Activated T-cell treated with anti-CD3 and anti-CD28 coated beads, Interleukin-2, amount 50 U/mL, for 4 hours (primary cell): ENCODE results near the gene FGG. TPM values are rescaled to one million over a fixed set of nuclear protein-coding genes. Genes with fewer than 3 reads are reported as not detected.
"Not testable (repeated sequence)": the region's sequence is repeated elsewhere in the genome, so short reads cannot be mapped to it uniquely, and the experiment has no call there.

Experiments
- ATAC-seq, 2 donors: fragments of 200-7000 bp; cut with Tn5 transposase; one replicate each; pipeline ENCODE4 v1.10.0; 2021
- DNase-seq: peaks from one replicate; pipeline ENCODE4 v3.0.0-alpha.2; 2020
- H3K27me3 Mint-ChIP-seq: one replicate; pipeline ENCODE4 v1.8.0; 2021; ENCODE audit warnings: low read depth, mixed read lengths
- H3K36me3 Mint-ChIP-seq: one replicate; pipeline ENCODE4 v1.8.0; 2022; ENCODE audit warnings: mixed read lengths; ENCODE audit not compliant: insufficient read depth
- H3K4me1 Mint-ChIP-seq: one replicate; pipeline ENCODE4 v1.8.0; 2021; ENCODE audit warnings: low read depth, mixed read lengths
- H3K4me3 Mint-ChIP-seq: one replicate; pipeline ENCODE4 v1.8.0; 2021; ENCODE audit warnings: mild to moderate bottlenecking, moderate library complexity, mixed read lengths
- H3K9me3 Mint-ChIP-seq: one replicate; pipeline ENCODE4 v1.8.0; 2021; ENCODE audit warnings: mixed read lengths
- total RNA-seq, 3 donors: library from RNA; stranded (reverse); gene quantifications; one replicate each; pipeline ENCODE4 v1.2.1, GENCODE V29; 2021

FGG gene
- total RNA-seq, 3 donors from 2014 or later = 0.92 to 2.0 (median 1.8) TPM

DNA sequence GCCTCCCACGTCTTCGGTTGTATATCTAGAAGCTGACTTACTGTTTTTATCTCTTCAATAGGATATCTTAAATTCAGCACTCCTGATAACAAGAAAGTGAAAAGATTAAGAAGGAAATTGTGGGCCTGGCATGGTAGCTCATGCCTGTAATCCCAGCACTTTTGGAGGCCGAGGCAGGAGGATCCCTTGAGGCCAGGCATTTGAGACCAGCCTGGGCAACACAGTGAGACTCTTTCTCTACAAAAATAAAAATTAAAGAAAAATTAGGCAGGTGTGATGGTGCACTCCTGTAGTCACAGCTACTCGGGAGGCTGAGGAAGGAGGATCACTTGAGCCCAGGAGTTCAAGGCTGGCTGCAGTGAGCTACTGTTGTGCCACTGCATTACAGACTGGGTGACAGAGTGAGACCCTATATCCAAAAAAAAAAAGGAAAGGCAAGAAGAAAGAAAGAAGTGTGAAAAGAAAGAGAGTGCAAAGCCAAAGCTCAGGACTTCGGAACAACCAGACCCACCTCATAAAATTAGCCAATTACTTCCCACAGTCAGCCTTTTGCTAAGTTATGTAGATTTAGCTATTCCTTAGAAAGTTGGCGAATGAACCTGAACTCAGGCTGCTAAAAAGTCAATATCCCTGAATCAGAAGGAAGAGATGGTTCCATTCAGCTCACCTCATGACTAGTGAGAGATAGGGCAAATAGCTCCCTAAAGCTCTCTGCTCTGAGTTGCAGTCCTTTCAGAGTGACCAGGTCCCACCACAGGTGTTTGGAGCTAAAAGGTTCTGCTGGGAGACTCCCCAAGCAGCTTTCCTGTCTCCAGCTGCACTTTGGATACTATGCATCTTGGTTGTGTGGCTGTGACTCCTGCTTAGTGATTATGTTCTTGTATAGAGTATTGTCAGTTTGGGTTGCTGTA is 9.2 kb downstream of the FGG start:
- H3K9me3 Mint-ChIP-seq = no peaks in the 10 kb centered on the region
- peaks cover 17% of the 10 kb centered on the region for H3K27me3 Mint-ChIP-seq
- DNase-seq = no peak
- no peaks in the 10 kb centered on the region for H3K36me3 Mint-ChIP-seq
- ATAC-seq = no peak
- H3K4me1 Mint-ChIP-seq = no peaks in the 10 kb centered on the region
- no peak overlapping the region for H3K4me3 Mint-ChIP-seq

DNA sequence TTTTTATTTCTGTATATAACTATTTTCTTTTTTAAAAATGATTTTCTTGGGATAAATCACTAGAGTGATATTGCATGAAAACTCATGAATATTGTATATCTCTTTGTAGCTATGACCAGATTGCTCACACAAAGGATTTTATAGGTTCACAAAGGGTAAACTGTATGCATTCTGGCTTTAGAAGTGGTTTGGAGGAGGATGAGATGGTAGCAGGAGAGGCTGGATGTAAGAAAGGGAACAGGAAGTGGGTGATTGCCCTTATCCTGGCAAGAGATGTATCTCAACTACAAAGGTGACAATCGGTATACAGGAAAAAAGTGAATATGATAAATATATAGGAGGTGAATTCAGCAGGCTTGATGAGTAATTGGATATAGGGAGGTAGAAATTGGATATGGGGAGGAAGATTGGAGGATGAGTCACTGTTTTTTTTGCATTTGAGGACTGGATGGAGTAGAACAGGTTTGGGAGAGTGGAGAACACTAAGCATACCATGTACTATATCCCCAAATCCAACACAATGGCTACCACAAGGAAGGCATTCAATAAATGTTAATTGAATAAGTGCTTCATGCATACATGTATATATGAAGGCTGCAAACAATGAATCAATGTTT is 9.9 kb downstream of the FGG start:
- H3K4me3 Mint-ChIP-seq = no peak overlapping the region
- no peak for DNase-seq
- no peaks in the 10 kb centered on the region for H3K4me1 Mint-ChIP-seq
- no peaks in the 10 kb centered on the region for H3K9me3 Mint-ChIP-seq
- no peaks in the 10 kb centered on the region for H3K36me3 Mint-ChIP-seq
- ATAC-seq = no peak
- H3K27me3 Mint-ChIP-seq = peaks cover 17% of the 10 kb centered on the region

DNA sequence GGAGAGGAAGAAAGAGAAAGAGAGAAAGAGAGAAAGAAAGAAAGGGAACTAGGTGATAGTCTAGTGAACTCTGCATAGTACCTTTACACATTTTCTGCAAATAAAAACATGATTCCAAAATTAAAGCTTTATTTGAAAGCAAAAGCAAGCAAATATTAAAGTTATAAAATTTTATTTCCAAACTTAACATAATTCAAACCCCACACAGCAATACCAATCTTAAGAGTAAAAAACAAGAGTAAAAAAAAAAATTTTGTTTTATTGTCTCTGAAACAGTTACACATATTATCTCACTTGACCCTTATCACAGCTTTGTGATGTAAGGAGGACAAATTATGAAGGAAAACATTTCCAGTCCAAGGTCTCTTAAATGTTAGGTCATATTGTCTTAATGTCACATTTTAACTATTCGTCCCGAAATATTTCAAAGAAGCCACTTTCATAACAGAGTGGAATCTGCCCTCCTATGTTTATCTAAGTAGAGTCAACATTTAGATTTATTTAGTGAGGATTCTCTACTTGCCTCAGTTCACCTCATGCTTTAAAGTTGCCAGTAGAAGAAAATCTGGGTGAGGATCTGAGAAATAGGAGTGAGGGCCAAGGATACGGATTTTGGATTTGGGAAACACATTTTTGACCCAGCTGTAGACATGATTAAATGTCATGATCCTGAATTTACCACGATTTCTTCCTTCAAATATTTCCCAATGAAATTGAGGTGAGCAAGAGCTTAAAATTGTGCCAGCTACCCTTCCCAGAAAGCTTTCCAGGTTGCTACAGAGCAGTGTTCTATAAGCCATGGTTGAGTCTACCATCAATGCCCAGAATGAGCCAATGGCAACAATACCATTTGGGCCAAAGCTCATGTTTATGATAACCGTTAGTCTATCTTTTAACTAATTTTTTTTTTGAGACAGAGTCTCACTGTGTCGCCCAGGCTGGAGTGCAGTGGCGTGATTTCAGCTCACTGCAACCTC is 14.4 kb downstream of the FGG start:
- Mint-ChIP-seq H3K36me3 (no peaks in the 10 kb centered on the region), H3K27me3 (peaks cover 13% of the 10 kb centered on the region), H3K4me1 (no peaks in the 10 kb centered on the region), H3K9me3 (no peaks in the 10 kb centered on the region), H3K4me3 (no peak overlapping the region)
- DNase-seq (no peak), ATAC-seq (no peak)

DNA sequence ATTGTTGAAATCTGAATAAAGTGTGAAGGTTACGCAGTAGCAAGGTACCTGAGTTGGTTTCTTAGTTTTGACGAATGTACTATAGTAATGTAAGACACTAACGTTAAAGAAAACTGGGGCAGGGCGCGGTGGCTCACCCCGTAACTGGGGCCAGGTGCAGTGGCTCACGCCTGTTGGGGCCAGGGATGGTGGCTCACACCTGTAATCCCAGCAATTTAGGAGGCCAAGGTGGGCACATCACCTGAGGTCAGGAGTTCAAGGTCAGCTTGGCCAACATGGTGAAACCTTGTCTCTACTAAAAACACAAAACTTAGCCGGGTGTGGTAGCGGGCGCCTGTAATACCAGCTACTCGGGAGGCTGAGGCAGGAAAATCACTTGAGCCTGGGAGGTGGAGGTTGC is 15.2 kb downstream of the FGG start:
- not testable (repeated sequence) for H3K4me1 Mint-ChIP-seq, ATAC-seq, H3K4me3 Mint-ChIP-seq, H3K36me3 Mint-ChIP-seq, DNase-seq, H3K9me3 Mint-ChIP-seq
- peaks cover 11% of the 10 kb centered on the region for H3K27me3 Mint-ChIP-seq

DNA sequence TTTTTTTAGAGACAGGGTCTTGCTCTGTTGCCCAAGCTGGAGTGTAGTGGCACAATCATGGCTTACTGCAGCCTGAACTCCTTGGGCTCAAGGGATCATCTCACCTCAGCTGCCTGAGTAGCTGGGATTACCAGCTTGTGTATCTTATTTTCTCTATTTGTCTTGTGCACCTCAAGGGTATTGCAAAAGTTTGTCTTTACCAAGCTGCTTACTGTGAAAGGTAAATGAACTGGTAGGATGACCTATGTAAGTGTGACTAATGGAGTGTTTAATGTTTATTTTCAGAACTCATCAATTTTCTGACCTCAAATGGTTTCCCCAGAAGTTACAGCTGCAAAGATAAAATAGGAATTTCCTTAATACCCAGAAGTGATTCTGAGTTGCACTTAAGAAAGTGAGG is 16.6 kb downstream of the FGG start:
- no peak for ATAC-seq
- H3K36me3 Mint-ChIP-seq = no peaks in the 10 kb centered on the region
- H3K9me3 Mint-ChIP-seq = no peaks in the 10 kb centered on the region
- H3K27me3 Mint-ChIP-seq = peaks cover 12% of the 10 kb centered on the region
- H3K4me1 Mint-ChIP-seq = no peaks in the 10 kb centered on the region
- H3K4me3 Mint-ChIP-seq = no peak overlapping the region
- DNase-seq = no peak

DNA sequence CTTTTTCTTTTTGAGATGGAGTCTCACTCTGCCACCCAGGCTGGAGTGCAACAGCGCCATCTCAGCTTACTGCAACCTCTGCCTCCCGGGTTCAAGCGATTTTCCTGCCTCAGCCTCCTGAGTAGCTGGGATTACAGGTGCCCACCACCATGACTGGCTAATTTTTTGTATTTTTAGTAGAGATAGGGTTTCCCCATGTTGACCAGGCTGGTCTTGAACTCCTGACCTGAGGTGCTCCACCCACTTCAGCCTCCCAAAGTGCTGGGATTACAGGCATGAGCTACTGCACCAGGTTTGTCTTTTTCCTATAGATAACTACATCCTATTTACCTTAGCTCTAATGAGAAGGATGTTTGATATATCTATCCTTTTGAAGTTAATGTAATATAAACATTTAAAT is 18.1 kb downstream of the FGG start:
- not testable (repeated sequence) for DNase-seq, H3K4me1 Mint-ChIP-seq, H3K4me3 Mint-ChIP-seq, H3K36me3 Mint-ChIP-seq, H3K9me3 Mint-ChIP-seq, ATAC-seq
- H3K27me3 Mint-ChIP-seq = peaks cover 17% of the 10 kb centered on the region

DNA sequence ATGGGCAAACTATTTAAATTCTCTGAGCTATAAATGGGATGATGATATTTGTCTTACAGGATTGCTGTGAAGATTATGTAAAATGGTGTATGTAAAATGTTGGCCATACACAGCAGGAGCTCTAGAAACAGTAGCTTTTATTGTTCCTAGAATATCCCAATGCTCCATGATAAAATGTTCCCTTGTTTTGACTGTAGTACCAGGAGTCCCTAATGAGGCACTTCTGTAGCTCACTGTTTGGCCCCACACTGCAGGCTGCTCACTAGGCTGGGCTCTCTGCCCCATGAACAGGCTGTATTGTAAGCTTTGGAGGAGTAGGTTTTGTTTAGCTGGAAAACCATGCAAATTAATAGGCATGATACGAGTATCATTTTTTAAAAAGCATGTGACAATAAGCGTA is 18.6 kb downstream of the FGG start:
- ATAC-seq (no peak), DNase-seq (no peak)
- Mint-ChIP-seq H3K36me3 (no peaks in the 10 kb centered on the region), H3K27me3 (peaks cover 18% of the 10 kb centered on the region), H3K4me1 (no peaks in the 10 kb centered on the region), H3K9me3 (no peaks in the 10 kb centered on the region), H3K4me3 (no peak overlapping the region)

DNA sequence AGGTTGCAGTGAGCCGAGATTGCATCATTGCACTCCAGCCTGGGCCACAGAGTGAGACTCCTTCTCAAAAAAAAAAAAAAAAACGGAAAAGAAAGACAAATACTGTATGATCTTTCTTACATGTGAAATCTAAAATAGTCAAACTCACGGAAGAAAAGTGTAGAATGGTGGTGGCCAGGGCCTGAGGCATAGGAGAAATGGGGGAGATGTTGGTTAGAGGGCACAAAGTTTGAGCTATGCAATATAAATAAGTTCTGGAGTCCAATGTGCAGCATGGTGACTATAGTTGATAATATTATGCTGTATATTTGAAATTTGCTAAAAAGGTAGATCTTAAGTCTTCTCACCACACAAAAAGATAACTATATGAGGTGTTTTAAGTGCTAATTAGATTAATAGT is 20.6 kb downstream of the FGG start:
- Mint-ChIP-seq H3K4me1 (no peaks in the 10 kb centered on the region), H3K36me3 (no peaks in the 10 kb centered on the region), H3K4me3 (no peak overlapping the region), H3K27me3 (peaks cover 12% of the 10 kb centered on the region), H3K9me3 (no peaks in the 10 kb centered on the region)
- ATAC-seq = no peak
- DNase-seq = no peak

DNA sequence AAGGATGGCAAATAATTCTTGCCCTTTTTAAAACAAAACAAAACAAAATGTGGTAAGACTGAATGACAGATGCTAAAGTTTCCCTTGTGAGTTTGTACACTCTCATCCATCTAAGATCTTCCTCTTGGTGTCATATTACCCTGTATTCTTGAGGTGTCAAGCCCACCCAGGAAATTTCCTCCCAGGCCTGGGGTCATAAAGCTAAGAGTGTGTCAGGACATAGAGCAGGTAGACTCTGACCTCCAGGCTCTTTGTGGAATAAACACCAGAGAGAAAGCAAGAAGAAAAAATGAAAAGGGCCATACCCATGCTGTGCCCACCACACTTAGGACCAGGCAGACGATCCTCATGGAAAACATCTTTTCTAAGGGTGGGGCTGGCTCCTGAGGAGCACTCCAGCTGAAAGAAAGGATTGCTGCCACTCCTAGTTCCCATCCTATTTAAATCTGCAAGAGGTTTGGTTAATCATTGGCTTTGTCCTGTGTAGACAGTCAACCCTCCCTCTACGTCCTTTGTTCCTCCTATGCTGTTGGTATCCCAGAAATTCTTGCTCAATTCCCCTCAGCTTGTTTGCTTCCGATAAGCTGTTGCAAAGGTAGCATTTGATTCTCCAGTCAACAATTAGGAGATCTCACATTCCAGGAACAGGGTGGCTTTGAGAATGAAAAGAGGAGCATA is 22.0 kb downstream of the FGG start, which contains the start of gene FGA:
Gene FGA, minus strand, starts transcription at position 414 of the 678 bp plus-strand sequence. Its CDS starts 55 bp downstream, at position 359.
- Mint-ChIP-seq H3K4me3 (no peak within 1 kb of the TSS), H3K9me3 (no peaks in the 10 kb centered on the region), H3K36me3 (no peaks in the 10 kb centered on the region), H3K4me1 (no peaks in the 10 kb centered on the region), H3K27me3 (peaks cover 11% of the 10 kb centered on the region)
- DNase-seq (no peak), ATAC-seq (no peak)

DNA sequence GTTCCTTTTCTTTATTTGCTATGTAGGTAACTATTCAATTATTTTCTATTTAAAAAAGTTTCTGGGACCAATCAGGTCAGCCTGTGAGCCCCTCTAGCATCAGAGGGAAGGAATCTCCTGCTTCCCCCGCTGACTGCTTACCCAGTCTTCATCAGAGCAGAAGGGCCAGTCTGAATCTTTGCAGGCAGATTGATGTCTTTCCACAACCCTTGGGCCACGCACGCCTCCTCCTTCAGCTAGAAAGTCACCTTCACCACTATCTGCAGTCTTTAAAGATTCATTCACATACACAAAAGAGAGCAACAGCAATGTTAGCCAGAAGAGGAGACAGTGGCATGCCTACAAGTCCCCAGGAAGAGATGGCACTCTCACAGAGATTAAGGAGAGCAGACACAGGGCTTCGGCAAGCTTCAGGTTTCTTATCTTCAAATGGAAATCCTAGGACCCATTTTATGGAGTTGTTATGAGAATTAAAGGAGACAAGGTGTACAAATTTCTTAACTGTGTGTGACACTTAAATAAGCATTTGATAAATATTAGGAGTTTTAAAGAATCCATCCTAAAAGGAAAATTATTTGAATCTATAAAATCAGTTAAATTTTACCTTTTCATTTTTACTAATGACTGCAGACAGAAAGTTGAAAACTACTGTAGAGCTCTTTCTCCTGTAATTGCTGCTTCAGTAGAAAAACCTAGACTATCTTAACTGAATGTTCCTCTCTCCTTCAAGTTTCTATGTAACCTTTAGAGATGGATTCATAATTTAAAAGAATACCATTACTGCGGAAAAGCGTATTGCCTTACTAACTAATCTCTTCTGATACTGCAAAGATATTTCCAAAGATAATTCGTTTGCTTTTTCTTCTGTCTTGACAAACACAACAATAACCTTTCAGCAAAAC is 22.9 kb downstream of the FGG start:
- no peak overlapping the region for H3K4me3 Mint-ChIP-seq
- DNase-seq = no peak

DNA sequence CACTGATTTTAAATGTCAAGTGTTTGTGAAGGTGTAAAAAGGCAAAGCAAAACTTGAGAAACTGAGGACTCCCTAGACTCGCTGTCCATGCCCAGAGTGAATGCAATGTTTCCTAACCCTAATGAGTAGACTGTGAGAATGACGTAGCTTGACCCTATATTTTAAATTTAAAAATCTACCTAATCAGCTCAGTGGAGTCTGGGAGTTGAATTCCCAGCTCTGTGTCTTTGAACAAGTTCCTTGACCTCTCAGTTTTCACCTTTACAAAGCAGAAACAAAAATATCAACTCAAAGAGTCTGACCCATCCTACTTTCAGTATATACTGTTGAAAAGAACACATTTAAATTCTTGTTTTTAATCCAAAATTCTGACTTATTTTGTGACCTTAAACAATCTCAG is 24.3 kb downstream of the FGG start:
- DNase-seq (no peak), ATAC-seq (no peak)
- H3K4me1 Mint-ChIP-seq = no peaks in the 10 kb centered on the region
- H3K9me3 Mint-ChIP-seq = no peaks in the 10 kb centered on the region
- H3K4me3 Mint-ChIP-seq = no peak overlapping the region
- peaks cover 11% of the 10 kb centered on the region for H3K27me3 Mint-ChIP-seq
- H3K36me3 Mint-ChIP-seq = no peaks in the 10 kb centered on the region

More for the DNA sequence above, 22.9 kb downstream of the FGG start:
- no peak for ATAC-seq
- H3K36me3 Mint-ChIP-seq = no peaks in the 10 kb centered on the region
- H3K9me3 Mint-ChIP-seq = no peaks in the 10 kb centered on the region
- peaks cover 11% of the 10 kb centered on the region for H3K27me3 Mint-ChIP-seq
- no peaks in the 10 kb centered on the region for H3K4me1 Mint-ChIP-seq

DNA sequence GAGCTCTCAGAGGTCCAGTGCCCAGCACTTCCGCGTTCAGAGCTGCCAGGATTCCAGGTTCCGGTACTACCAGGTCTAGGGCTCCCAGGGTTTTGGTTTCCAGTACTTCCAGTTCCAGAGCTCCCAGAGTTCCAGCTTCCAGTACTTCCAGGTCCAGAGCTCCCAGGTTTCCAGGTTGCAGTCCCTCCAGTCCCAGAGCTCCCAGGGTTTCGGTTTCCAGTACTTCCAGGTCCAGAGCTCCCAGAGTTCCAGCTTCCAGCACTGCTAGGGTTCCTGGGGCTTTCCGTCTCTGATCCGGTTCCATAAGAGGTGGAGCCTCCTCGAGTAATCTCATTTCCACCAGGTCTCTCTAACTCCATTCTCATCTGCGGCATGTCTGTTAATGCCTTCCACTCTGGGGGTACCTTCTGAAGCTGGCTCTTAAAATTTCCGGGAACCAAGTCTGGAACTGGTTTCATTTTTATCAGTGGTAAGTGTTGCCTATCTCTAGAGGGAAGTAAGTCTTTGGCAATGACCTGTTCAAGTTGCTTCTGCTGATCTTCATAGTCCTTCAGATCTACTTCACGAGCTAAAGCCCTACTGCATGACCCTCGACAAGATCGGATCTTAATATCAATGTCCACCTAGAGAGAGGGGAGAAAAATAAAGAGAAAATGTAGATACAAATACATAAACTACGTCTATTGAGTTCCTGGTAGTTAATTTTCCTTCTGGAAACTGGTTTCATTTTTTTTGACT is 26.0 kb downstream of the FGG start:
- ATAC-seq (no peak), DNase-seq (no peak)
- Mint-ChIP-seq H3K9me3 (no peaks in the 10 kb centered on the region), H3K36me3 (no peaks in the 10 kb centered on the region), H3K4me1 (no peaks in the 10 kb centered on the region), H3K27me3 (peaks cover 8% of the 10 kb centered on the region), H3K4me3 (no peak overlapping the region)
